Adrenal gland (tissue), 12 donors: ENCODE results near the gene OR6S1. TPM values are rescaled to one million over a fixed set of nuclear protein-coding genes. Genes with fewer than 3 reads are reported as not detected.
"Not testable (repeated sequence)": the region's sequence is repeated elsewhere in the genome, so short reads cannot be mapped to it uniquely, and the experiment has no call there.

ENCODE experiments used
- DNase-seq, 7 donors: peaks; one replicate each; pipeline ENCODE4 v3.0.0-alpha.2; 2019 to 2020
- H3K27ac ChIP-seq, 5 donors: fragments of 200-600 bp; sonication (generic) in 4 of 5; 1 replicate in 3 of 5; 2 replicates in 2 of 5; pipeline versions ENCODE4 v1.5.1 to v1.8.0; 2016 to 2020; ENCODE audit warnings: mild to moderate bottlenecking in 1 of 5
- H3K27me3 ChIP-seq: fragments of 200-600 bp; 2 replicates; pipeline ENCODE4 v1.8.0; 2021
- H3K36me3 ChIP-seq, 2 donors: fragments of 200-600 bp; replicated peaks in 1 of 2; 1 replicate in 1 of 2; 2 replicates in 1 of 2; pipeline versions ENCODE4 v1.5.1 to v1.8.0; 2018 to 2022
- H3K4me1 ChIP-seq, 2 donors: fragments of 200-600 bp; replicated peaks in 1 of 2; 1 replicate in 1 of 2; 2 replicates in 1 of 2; pipeline versions ENCODE4 v1.5.1 to v1.8.0; 2018 to 2021
- H3K4me3 ChIP-seq, 4 donors: fragments of 200-600 bp; sonication (generic) in 3 of 4; one replicate each; pipeline ENCODE4 v1.5.1; 2016 to 2018
- H3K9me3 ChIP-seq, 3 donors: fragments of 200-600 bp; sonication (generic) in 1 of 3; replicated peaks in 1 of 3; 1 replicate in 2 of 3; 2 replicates in 1 of 3; pipeline versions ENCODE4 v1.5.1 to v1.8.0; 2016 to 2021
- POLR2A ChIP-seq, 2 donors: fragments of 450-650 bp; IDR thresholded peaks; one replicate each; pipeline ENCODE4 v1.6.1; 2017; ENCODE audit warnings: antibody characterized with exemption in 2 of 2, mild to moderate bottlenecking in 2 of 2, moderate library complexity in 1 of 2
- WGBS, 4 donors: extraction: QIAGEN DNeasy Blood & Tissue Kit in 2 of 4; methylation state at CpG; one replicate each; pipeline versions ENCODE4 v1.1.5 to v1.1.7; 2013 to 2017; 5-methylcytosine and 5-hydroxymethylcytosine counted together
- intact Hi-C, 2 donors: fragments of 100-400 bp; cut with DNase I; formaldehyde crosslinking; loops; one replicate each; pipeline versions ENCODE4 v1.14.1 to v1.15.0; 2022 to 2023
- polyA plus RNA-seq, 3 donors: library from polyadenylated mRNA; stranded (reverse); fragments of 200-250 nt in 2 of 3; fragments of 350-450 nt in 1 of 3; fragmentation: Illumina TruSeq in 1 of 3; extraction: RNeasy Lipid Tissue Mini Kit (QIAGEN cat#74804) in 1 of 3; gene quantifications; one replicate each; pipeline ENCODE4 v1.2.3, GENCODE V29; 2013 to 2014
- total RNA-seq, 9 donors: library from RNA; depleted of rRNA in 4 of 9; stranded (reverse); fragments of >200 nt in 4 of 9; fragments of 120-200 nt in 1 of 9; fragmentation: NEBNext Ultra II Directional in 1 of 9; extraction: Animal tissue kit (Norgen Biotek cat#: 25700) in 1 of 9; gene quantifications; one replicate each; pipeline versions ENCODE4 v1.1.0 to v1.2.4, GENCODE V29; 2013 to 2023
- TF ChIP-seq, protein P1 (sequence below), 6 experiments: fragments of 450-650 bp in 4 of 6; fragments of 200-600 bp in 2 of 6; sonication (generic) in 1 of 6; IDR thresholded peaks; 1 replicate in 5 of 6; 2 replicates in 1 of 6; pipeline versions ENCODE4 v1.5.1 to v1.8.0; 2016 to 2021; ENCODE audit warnings: antibody characterized with exemption in 6 of 6, mild to moderate bottlenecking in 2 of 6, moderate library complexity in 1 of 6
- donor health status: healthy with polysubstance abuse.
- donor health status: Bipolar disorder and iron deficiency.
- donor health status: DM: yes; HTN: yes; CAD: no.
- donor health status: DM: no; HTN: no; CAD: no.
- donor health status: DM: no; HTN: no; CAD: no.
- donor health status: DM: yes; HTN: yes; CAD: no.

OR6S1 gene
- total and polyA plus RNA-seq, 12 donors = not detected

DNA sequence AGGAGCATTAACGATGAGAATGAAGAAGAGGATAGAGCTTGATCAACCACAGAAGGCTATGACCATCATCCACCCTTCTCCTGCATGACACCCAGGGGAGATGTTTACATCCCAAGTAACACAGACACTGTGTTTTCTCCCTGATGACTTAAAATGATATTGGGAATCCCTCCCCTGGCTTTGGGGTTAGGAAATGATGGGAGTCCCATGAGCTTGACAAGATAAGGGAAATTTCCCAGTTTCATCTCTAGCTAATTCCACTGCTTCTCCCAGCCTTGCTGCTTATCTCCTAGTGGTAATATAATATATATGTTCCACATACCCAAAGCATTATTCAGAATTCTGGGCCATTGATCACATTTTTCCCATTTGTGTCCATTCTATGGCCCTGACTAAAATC is 4.0 kb upstream of the OR6S1 start:
- Histone ChIP-seq H3K27me3 (peaks cover 18% of the 10 kb centered on the region), H3K4me1 (no peaks in the 10 kb centered on the region), H3K4me3 (no peak overlapping the region), H3K9me3 (no peaks in the 10 kb centered on the region), H3K27ac (no peak overlapping the region), H3K36me3 (no peaks in the 10 kb centered on the region)
- peak in 1 of 7 donors; percentile 1 for DNase-seq
- intact Hi-C loops = no loop called here
- TF ChIP-seq POLR2A (IDR thresholded peaks at IDR 0.05) = no peak
- TF ChIP-seq, protein P1, sequence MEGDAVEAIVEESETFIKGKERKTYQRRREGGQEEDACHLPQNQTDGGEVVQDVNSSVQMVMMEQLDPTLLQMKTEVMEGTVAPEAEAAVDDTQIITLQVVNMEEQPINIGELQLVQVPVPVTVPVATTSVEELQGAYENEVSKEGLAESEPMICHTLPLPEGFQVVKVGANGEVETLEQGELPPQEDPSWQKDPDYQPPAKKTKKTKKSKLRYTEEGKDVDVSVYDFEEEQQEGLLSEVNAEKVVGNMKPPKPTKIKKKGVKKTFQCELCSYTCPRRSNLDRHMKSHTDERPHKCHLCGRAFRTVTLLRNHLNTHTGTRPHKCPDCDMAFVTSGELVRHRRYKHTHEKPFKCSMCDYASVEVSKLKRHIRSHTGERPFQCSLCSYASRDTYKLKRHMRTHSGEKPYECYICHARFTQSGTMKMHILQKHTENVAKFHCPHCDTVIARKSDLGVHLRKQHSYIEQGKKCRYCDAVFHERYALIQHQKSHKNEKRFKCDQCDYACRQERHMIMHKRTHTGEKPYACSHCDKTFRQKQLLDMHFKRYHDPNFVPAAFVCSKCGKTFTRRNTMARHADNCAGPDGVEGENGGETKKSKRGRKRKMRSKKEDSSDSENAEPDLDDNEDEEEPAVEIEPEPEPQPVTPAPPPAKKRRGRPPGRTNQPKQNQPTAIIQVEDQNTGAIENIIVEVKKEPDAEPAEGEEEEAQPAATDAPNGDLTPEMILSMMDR (IDR thresholded peaks at IDR 0.05) = no peak
- WGBS, 4 donors = 83 to 94% (median 90%) methylated on average over 1 of the region's 1 CpG

DNA sequence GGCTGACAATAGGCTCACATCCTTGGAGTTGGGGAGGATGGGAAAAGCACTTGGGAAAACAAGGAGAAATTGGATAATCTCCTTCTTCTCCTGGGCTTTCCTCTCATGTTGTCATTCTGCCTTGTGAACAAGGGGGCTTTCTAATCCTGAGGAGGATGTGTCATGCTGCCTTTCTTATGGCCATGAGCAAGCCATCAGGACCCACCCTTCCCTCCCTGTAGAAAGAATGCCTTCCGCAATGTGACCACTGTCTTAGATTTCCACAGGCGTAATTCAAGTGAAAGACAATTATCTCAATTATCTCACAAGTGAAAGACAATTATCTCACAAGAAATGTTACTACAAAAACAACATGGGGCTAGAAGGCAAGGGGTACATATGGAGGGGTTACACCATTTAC is 3.0 kb upstream of the OR6S1 start:
- Histone ChIP-seq H3K4me1 (no peaks in the 10 kb centered on the region), H3K4me3 (no peak overlapping the region), H3K27me3 (peaks cover 9% of the 10 kb centered on the region), H3K27ac (no peak overlapping the region), H3K36me3 (no peaks in the 10 kb centered on the region), H3K9me3 (no peaks in the 10 kb centered on the region)
- 79 to 93% (median 89%) methylated on average over 2 of the region's 2 CpGs for WGBS, 4 donors
- DNase-seq = no peak
- TF ChIP-seq, protein P1 (IDR thresholded peaks at IDR 0.05) = no peak
- no peak for TF ChIP-seq POLR2A (IDR thresholded peaks at IDR 0.05)
- intact Hi-C loops = no loop called here

DNA sequence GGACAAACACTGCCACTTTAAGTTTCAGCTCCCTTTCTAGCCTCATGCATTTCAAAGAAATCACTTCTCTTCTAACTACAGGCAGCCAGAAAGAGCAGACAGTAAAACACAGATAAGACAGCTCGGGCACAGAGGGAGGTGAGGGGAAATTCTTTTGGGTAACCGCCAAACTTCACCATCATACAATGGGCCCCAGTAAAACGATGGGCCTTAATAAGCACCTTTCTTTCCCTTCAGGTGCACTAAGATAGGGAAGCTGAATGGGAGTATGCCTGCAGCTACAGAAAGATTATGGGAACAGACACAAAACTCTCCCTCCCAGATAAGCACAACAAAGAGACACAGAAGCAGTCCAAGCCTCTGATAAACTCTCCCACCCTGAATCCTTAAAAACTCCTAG is 1.3 kb upstream of the OR6S1 start:
- intact Hi-C loops, H3K27me3 ChIP-seq: not testable (repeated sequence)
- 23 to 32% (median 31%) methylated on average over 3 of the region's 3 CpGs for WGBS, 4 donors

DNA sequence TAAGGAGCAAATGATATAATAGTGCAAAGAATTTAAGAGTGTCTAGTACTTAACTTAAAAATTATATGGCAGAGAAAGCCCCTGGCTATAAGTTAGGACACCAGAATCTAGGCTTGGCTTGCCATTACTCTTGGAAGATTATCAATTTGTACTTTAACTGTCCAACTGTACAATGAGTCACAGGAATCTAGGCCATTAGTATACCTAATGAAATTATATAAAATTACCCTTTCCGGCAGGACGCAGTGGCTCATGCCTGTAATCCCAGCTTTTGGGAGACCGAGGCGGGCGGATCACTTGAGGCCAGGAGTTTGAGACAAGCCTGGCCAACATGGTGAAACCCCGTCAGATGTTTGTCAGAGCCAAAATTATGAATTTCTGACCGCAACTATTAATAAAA is 691 bp upstream of the OR6S1 start:
- no peaks in the 10 kb centered on the region for H3K9me3 ChIP-seq
- peaks cover 9% of the 10 kb centered on the region for H3K27me3 ChIP-seq
- intact Hi-C loops = no loop called here
- TF ChIP-seq, protein P1 (IDR thresholded peaks at IDR 0.05) = no peak
- TF ChIP-seq POLR2A (IDR thresholded peaks at IDR 0.05) = no peak
- no peaks in the 10 kb centered on the region for H3K36me3 ChIP-seq
- WGBS, 4 donors = 77 to 90% (median 80%) methylated on average over 7 of the region's 7 CpGs
- no peak overlapping the region for H3K27ac ChIP-seq
- H3K4me1 ChIP-seq = no peaks in the 10 kb centered on the region
- H3K4me3 ChIP-seq = no peak overlapping the region
- DNase-seq = no peak

More for the DNA sequence above, 1.3 kb upstream of the OR6S1 start:
- H3K4me1 ChIP-seq, H3K27ac ChIP-seq, DNase-seq, H3K4me3 ChIP-seq, H3K9me3 ChIP-seq, H3K36me3 ChIP-seq: not testable (repeated sequence)

DNA sequence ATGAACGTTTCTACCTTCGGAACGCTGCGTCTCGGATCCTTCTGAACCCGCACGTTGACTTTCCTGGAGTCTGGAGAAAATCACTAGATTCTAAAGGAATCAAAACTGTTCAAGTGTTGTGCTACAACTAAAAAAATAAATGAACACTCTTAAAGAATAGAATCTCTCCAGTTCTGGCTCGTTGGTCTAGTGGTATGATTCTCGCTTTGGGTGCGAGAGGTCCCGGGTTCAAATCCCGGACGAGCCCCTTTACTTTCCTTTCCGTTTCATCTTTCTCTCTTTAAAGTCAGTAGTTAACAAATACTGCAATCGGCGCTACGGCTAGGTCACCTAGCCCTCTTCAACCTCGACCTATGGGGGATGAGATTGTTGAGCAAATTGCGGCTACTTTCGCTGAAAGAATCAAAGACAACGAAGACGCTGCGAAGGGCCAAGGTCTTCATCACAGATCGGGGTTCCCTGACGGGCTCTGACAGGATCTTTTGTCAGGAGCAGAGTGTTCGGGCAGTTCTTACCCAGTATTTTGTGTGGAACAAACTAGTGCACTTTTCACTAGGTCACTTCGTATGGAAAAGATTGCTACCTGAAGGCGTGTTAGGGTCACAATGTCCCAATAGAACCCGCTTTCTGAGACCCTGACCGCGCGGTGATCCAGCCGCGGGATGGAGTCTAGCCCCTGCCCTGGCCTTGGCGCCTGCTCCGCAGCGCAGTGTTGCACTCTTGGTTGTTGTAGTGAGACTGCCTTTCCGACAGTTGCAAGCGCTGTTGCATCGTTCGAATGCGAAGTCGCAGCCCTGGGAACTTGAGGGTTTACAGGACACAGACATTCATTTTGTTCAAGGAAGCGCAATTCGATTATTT is 8.4 kb downstream of the OR6S1 start:
- TF ChIP-seq POLR2A (IDR thresholded peaks at IDR 0.05) = no peak
- TF ChIP-seq, protein P1 (IDR thresholded peaks at IDR 0.05) = no peak
- H3K4me3 ChIP-seq = peak overlapping the region in 1 of 4 donors; percentile 9
- no peaks in the 10 kb centered on the region for H3K9me3 ChIP-seq
- H3K36me3 ChIP-seq = no peaks in the 10 kb centered on the region
- peaks cover 3 to 22% of the 10 kb centered on the region in 2 donors for H3K4me1 ChIP-seq
- intact Hi-C loops = no loop called here
- no peak overlapping the region for H3K27ac ChIP-seq
- DNase-seq = peak in 5 of 7 donors; percentile 44 to 82 (median 57)
- WGBS, 4 donors = 3 to 7% (median 6%) methylated on average over 40 to 45 of the region's 45 CpGs
- peaks cover 27% of the 10 kb centered on the region for H3K27me3 ChIP-seq
